NCI-H1105 (cell line): ENCODE results near the gene RNF167.

Source experiments
- DNase-seq: peaks from one replicate; lab custom pipeline; 2025; lab: John Stamatoyannopoulos, UW

Gene RNF167

GRCh38 chr17:4953451-4953961 is 13.4 kb downstream of the RNF167 start:
- DNase-seq: no peak

- DNase-seq: no peak
These were observed 15.0 kb downstream of the RNF167 start for GRCh38 chr17:4955091-4955490.

DNA sequence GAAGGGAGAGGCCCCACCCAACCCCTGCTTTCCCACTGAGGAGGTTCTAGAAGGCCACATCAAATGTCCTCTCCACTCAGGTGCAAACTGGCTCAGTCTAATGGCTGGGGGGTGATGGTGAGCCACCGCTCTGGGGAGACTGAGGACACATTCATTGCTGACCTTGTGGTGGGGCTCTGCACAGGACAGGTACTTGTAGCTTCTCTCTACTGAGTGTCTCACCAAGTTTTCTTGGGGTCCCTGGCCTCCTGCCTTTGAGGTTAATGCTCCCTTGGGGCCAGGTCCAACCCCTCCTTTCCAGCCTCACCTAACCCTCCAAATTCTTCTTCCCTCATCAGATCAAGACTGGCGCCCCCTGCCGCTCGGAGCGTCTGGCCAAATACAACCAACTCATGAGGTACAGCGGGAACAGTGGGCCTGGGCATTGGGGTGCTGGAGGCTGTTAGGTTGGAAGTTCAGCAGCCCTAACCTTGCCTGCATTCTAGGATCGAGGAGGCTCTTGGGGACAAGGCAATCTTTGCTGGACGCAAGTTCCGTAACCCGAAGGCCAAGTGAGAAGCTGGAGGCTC is 16.5 kb downstream of the RNF167 start:
- no peak for DNase-seq

GRCh38 chr17:4958102-4958501 is 18.0 kb downstream of the RNF167 start:
- DNase-seq: no peak

GRCh38 chr17:4959261-4959965 is 19.3 kb downstream of the RNF167 start:
- DNase-seq: no peak

DNA sequence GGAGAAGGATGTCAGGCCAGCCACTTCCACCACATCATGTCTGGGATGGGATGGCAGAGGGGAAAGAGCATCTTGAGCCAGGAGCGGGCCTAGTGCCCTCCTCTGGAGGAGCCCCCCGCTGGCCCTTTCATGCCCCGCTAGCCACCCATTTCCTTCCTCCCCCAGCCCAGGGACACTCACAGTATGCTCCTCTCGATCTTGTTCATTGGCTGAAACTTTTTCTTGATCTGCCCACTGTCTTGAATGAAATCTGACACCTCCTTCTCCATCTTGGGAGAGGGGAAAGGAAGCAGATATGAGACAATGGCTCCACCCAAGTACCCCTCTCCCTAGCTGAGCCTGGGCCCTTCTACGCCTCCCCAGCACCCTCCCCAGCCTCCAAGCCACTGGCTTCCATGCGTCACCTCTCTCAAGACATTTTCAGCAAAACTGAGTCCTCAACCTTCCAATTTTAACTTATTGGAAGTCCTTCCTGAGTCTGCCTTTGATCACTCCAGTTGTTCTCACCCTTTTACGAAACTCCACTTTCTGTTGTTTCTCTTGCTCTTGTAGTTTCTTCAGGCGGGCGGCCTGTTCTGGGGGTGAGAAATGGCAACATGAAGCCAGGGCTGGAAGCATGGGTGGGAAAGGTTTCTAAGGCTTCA is 20.3 kb downstream of the RNF167 start:
- no peak for DNase-seq

GRCh38 chr17:4965311-4965986 is 25.4 kb downstream of the RNF167 start:
- no peak for DNase-seq

DNA sequence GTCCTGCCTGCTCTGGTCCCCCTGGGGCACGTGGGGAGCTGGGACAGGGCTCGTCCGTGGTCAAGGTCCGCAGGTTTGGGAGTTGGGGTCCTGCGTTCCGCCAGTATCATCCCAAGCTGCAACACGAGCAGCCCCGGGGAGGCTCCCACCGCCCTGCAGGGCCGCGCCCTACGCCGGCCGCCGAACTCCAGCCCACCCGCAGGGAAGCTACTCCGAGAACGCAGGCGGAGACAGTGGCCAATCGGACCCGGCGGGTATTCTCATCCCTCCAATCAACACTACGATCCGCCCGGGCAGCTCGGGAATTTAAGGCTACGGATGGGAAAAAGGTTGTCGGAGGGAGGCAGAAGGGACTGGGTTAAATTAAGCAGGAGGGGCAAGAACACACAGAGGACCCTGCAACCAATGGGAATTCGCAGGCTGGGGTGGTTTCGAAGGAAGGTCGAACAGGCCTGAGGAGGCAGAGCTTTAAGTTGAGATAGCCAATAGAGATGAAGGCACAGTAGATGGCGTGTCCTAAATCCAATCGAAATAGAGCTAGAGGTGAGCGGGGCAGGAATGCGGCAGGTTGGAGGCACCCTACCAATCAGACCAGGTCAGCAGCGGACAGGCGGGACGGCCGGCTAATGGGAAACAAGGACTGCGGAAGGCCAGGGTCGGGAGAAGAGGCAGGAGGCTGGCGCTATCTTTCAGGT is 26.9 kb downstream of the RNF167 start:
- DNase-seq: peak; percentile 99

DNA sequence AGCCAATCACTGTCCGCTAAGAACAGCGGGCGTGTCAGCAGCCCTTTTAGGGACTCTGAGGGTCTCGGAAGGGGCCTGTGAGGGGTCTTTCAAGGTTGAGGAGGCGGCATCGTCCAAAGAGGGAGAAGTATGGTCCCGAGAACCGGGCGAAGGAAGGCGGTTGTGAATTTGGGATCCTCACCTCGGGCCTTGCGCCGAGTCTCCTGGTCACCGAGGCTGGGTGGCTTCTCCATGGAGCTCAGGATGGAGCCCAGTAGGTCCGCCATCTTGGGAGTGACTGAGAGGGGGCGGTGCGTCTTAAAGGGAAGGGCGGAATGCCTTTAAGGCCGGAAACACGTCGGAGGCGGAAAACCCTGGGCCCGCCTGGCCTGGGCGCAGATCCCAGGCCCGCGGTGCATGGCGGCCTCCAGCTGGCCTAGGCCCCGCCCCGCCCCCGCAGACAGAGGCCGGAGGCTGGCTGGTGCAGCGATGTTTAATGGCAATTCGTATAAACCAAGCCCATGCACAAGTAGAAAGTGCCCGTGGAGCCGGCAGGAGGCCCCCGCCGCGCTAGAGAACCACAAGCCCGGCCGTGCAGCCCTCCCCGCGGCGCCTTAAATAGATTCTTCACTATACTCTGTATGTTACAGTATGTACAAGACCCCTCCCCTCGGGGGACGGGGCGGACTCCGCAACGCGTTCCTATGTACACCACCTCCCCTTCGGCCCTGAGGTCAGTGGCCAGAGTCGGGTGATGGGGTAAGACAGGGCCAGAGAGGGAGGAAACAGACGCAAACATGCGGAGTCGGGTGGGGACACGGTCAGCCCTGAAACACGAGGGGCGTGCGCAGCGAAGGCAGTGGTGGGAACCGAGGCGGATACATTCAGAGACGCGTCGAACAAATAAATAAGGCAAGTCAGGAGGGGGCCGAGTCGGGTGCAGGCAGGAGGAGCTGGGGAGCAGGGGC is 27.7 kb downstream of the RNF167 start, which contains the start of gene SPAG7:
Gene SPAG7, minus strand, starts transcription at position 279 of the 947 bp plus-strand sequence. Its CDS starts 13 bp downstream, at position 266.
- peak; percentile 96 for DNase-seq

DNA sequence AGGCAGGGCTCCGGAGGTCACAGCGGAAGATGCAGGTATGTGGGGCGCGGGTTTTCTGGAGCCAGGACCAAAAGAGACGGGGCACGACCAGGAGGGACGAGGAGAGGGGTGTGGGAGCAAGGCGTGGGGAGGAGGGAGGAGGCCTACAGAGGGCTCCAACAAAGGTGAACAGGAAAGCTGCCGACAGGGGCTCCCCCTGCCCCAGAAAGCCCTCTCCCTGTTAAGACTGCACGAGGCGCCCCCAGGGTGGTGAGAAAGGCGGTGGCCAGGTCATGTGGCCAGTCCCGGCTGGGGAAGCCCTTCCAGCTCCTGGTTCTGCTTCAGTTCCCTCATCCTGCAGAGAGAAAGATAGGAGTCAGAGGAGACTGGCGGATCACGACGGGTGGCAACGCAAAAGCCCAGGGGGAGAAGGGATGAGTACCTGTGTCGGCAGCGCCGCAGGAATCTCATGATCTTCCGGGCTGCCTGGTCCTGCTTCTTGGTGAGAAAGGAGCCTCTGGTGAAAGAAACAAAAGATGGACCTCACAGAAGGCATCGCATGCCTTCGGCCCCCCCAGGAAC is 28.5 kb downstream of the RNF167 start:
- peak; percentile 38 for DNase-seq

GRCh38 chr17:4969047-4969550 is 29.0 kb downstream of the RNF167 start:
- DNase-seq: no peak

DNA sequence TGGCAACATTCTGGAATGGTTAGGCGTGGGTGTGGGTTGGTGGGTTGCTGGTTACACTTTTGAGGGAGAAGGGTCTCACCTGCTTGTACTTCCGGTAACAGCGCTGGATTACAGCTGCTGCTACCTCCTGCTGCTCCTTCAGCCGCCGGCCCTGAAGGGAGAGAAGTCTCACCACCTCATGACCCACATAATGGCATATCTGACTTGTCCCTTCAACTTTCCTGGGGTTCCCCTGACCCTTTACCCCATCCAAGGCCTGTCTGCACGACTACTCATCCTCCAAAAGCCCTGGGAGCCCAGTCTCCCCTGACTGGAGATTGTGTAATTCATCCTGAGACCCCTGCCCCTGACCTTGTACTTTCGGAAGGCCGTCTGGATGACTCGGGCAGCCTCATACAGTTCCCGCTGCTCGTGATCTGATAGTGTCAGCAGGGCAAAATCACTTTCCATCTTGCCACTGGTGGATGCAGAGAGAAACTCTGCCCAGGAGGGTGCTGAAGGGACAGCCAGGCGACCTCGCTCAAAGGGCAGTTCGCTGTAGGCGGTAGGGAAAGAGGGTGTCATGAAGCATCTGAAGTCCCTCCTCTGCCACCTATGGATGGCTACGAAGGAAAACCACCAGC is 29.6 kb downstream of the RNF167 start:
- DNase-seq: no peak

GRCh38 chr17:4970273-4970672 is 30.2 kb downstream of the RNF167 start:
- DNase-seq: no peak

DNA sequence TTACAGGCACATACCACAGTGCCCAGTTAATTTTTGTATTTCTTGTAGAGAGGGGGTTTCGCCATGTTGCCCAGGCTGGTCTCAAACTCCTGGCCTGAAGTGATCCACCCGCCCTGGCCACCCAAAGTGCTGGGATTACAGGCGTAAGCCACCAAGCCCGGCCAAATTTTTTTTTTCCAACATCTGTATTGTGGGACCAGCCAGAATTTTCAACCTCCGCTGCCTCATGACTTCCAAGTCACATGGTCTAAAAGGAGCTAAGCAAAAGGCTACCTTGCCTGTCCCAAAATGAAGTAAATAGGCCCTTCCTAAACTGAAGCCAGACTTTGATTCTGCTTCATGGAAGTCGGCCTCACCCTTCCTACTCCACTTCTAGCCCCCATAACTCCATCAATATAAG is 31.8 kb downstream of the RNF167 start:
- DNase-seq: no peak

DNA sequence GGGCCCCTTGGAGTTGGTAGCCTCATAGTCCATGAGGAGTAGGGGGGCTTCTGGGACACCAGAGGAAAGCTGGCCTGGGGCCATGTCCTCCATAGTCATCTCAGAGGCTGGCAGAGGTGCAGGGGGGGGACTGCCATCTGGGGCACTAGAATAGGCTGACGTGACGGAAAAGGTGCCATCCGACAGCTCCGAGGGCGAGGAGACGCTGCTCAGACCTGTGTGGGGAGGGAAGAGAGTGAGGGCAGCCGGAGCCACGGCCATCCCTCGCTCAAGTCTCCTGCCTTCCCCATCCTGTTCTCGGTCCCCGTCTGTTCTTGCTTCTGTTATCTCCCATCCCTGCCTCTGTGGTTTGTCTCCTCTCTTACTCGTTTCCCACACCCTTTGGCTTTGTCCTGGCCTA is 32.3 kb downstream of the RNF167 start:
- no peak for DNase-seq

DNA sequence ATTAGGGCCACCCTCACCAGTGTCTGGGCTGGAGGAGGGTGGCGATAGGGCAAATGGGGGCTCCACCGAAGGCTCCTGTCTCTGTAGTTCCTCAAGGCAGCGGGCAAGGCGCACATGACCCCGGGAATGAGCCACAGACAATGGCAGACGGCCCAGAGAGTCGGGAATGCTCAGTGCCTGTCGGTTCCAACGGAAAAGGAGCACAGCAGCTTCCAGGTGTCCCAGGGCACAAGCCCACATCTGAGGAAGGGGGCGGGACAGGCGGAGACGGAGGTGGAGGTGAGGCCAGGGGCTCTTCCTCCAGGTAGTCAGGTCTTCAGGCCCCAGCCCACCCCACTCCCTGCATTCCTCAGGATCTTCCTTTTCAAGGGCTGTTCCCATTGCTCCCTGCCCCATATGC is 32.7 kb downstream of the RNF167 start:
- DNase-seq: no peak

DNA sequence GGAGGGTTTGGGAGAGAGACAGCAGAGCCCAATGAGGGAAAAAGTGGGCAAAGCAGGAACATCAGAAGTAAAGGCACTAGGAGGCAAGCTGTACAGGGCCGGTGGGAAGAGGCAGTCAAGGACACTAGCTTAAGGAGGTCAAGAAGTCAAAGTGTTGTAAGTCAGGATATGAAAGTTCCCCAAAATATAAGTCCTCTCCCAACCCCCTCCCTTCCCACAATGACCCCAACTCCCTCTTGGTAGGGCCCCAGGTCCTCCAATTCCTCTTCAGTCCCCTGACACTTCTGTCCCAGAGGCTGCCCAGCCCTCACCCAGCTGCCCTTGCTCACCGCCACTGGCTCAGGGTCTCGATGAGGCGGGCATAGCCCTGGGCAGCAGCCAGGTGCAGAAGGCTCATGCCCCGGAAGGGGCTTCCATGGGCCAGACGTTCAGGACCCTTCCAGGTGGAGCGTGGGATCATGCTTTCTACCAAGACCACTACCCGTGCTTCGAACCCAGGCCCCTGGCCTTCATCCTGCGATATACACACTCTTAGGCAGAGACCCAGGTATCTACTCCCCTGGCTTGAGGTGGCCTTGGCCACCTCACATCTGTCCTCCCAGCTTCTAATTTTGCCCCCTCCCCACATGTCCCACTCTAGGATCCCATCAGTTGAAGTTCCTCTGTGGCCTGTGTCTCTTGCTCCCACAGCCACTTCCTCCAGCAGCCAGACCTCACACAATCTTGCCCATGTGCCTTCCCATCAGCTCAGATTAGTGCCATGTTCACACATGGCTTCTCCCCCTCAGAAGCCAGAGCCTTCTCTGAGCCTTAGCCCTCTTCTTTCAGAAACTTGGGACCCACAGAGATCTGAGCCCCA is 33.4 kb downstream of the RNF167 start:
- DNase-seq: no peak

DNA sequence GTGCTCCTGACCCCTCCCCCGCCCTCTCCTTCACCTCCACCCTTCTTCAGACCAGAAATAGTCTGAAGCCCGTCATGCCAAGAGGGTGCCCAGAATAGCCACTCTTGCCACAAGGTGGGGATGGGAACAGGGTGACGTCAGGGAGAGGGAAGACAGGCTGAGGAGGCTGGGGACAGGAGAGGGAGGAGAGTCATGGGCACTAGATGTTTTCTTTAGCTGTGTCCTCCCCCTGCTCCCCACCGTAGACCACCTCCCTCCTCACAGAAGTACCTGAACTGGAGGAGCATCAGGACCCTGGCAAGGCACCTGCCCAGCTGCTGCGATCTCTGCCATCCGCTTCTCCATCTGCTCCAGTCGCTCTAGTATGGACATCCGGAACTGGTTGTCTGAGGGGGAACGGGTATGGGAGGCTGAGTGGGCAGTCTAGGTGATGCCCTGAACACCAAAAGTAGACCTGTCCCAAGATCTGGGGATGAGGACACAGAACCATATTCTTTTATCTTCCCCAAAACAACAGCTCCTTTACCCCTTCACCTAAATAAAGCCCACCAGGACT is 34.1 kb downstream of the RNF167 start:
- no peak for DNase-seq

DNA sequence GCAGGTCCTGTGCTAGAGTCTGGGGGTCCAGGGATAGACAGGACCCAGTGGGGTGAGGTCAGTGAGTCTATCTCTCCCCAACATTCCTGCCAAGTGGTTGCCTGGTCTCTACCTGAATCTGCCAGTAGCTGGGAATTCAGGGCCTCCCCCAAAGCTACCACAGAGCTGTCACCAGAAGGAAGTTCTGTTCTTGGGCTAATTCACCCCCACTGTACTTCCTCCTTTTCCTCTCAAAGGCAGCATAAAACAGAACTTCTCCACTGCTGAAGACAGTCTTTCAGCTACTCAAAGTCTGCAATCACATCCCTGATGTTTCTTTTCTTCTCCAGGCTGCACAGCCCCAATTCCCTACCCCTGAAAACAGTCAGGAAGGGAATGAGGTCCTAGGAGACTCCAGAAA is 38.7 kb downstream of the RNF167 start:
- DNase-seq: no peak
